Ramos (cell line): ENCODE data around the gene LDB2.

Source experiments
- in situ Hi-C: fragments of 300-500 bp; cut with MboI; formaldehyde crosslinking; loops from one replicate; pipeline ENCODE4 v1.14.3; 2022; ENCODE audit warnings: low sequenced_read_pairs; ENCODE audit not compliant: unreplicated experiment

Gene LDB2

DNA sequence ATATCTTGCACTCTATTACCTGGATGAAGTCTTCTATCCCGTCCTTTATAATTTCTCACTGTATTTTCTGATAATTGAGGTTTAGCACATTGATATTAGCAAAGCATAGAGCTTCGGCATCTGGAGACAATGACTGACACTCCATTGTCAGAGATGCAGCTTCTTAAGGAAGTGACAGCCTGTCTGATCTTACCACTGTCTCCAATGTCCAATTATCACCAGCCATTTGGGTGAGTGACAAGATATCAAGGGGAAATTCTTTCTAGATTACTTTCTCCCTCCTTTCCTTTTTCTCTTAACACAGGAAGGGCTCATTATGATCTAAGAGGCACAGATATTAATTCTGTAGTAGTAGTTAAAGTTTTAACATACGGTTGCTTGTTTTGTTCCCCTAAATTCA is 86.4 kb downstream of the LDB2 start:
- in situ Hi-C loops, result no loop called here

DNA sequence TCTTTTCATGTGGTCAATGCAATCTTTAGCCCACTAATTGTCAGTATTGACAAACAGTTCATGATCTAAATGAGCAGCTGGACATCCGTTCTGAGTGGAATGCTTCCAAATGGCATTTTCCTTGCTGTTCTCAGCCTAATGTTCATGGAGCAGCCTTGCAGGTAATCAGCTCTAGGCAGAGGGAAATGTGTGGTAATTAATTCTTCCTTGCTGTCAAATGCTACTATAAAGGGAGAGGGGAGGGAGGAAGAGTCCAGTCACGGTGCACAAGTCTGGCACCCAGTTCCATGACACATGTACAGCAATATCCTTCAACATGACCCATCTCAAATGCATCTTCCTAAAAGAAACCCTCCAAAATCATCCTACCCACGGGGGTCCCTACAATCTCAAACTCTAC is 88.5 kb downstream of the LDB2 start:
- in situ Hi-C loops, result no loop called here

DNA sequence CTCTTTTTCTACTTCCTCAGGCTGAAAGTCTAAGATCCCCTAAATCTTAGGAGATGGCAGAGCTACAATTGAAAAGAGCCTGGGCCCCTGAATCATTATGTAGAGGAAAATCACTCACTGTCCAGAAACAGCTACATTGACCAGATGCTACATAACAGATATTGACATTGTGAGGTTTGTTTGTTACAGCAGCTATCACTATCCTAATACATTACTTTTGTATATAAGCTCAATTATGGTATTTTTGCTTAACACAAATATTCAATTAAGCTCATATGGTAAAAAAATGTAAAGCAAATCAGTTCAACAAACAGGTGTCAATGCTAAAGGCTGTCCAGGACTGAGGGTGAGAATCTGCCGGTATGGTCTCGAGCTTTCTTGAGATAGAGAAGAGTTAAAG is 89.4 kb downstream of the LDB2 start:
- in situ Hi-C loops, result no loop called here

DNA sequence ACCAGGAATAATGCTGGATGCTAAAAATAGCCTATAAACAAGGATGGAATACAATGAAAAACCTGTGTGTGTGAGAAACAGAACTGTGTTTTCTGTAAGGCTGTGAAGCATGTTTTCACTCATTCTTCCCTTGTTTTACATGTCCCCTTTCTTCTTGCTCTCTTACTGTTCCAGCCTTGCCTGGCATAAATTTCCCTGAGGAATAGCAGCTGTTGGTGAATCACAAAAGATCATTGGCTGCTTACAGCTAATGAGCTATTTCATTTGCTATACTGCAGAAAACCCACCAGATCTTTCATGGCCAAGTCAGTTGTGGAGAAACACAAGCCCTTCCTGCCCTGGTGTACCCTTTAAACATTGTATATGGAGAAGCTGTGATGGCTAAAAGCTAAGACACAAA is 91.1 kb downstream of the LDB2 start:
- in situ Hi-C loops, result no loop called here

DNA sequence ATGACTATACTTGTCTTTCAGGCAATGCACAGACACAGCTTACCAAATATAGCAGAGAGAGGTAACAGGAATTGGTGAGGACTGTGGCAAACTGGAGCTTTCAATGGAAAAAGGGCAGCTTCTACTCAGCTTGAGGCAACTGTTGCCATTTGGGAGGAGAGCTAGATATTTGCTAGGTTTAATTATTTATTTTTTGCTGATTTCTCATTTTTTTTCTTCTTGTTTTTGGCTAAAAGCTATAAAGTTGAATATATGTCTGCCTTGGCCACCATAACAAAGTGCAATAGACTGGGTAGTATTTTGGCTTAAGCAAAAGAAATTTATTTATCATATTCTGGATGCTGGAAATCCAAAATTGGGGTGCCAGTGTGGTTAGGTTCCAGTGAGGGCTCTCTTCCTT is 93.9 kb downstream of the LDB2 start:
- in situ Hi-C loops, result no loop called here

DNA sequence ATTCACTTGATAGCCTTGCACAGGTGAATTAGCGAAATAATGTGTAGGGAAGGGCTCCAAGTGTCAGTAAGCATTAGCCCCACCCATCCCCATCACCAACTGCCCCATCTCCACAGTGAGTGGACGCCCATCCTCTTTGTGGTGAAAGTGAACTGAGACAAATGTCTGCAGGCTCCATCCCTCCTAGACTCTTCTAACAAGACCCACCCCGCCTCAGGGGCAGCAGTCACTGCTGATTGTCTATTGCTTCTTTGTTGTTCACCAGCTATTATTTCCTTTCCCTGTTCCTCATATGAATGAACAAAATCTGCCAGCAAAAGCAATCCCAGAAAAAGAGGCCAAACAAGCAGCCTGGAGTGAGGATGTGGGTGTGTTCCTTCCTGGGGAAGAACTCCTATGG is 96.4 kb downstream of the LDB2 start:
- in situ Hi-C loops, result no loop called here

DNA sequence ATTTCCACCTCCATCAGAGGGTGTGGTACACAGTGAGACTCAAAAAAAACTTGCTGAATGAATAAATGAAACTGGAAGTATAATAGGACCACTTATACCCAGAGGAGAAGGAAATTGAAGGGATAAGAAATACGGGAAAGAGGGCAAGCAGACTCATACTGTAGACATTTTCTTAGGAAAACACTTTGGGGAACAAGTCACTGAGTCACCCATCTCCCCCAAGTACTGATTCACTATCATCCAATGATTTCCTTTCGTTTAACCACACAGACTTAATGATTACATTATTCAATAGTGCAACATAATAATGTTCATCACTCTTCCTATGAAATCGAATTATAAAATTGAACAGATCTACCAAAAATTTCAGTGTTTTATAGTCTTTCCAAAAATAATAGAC is 97.1 kb downstream of the LDB2 start:
- in situ Hi-C loops, result no loop called here

DNA sequence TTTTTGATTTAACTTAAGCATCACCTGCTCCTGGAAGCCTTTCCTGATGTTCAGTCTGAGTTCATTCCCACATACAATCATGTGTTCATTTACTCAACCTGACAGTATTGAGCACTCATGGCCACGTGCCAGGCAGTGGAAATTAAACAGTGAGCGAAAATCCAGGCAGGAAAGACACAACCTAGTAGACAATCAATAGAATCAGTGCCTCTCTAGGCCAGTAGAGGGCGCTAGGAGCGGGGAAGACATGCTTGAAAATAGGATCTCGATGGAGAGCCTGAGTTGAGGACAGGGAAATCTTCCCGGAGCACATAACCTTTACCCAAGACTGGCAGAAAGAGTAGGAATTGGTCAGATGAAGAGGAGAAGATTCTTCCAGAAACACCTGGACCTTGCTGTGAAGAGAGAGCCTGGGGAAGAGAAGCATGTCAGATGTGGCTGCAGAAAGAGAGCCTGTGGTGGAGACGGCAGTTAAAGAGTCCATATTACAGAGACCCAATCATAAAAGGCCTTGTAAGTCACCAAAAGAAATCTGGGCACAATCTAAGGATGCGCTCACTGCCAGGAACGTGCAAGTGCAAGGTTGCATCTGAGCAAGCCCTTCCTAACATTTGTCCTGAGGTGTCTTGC is 103.5 kb downstream of the LDB2 start:
- in situ Hi-C loops, result loop anchor here (25.0 kb wide), 1 partner anchor 667 kb away; no protein-coding TSS in a partner anchor

DNA sequence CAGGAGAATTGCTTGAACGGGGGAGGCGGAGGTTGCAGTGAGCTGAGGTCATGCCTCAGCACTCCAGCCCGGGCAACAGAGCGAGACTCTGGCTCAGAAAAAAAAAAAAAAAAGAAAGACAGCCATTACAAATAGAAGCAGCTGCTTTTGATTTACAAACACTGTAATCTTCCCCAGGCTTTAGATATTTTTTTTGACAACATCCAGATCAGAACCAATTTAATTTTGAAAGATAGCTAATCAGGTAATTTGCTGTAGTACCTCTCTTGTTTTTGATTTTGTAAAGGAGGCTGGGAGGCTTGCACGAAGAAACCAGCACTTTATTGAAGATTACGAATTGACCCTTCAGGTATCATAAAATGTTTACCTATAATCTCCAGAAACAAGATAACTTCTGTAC is 107.0 kb downstream of the LDB2 start:
- in situ Hi-C loops, result loop anchor here (25.0 kb wide), 1 partner anchor 671 kb away; no protein-coding TSS in a partner anchor

DNA sequence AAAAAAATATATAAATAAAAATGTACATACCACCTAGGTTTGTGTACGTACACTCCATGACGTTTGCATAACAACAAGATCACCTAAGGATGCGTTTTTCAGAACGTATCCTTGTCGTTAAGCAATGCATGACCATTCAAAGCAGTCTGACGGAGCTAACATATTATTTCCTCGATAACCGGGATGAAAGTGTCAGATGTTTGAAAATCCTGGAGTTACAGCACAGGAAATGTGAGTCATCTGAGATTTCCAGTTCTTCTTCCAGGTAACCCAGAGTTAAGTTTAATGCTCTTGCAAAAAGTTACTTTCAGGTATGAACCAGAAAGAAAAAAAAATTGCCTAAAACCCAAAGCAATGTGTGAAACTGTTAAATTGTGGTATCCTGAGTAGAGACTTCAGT is 107.9 kb downstream of the LDB2 start:
- in situ Hi-C loops, result loop anchor here (25.0 kb wide), 1 partner anchor 672 kb away; no protein-coding TSS in a partner anchor

DNA sequence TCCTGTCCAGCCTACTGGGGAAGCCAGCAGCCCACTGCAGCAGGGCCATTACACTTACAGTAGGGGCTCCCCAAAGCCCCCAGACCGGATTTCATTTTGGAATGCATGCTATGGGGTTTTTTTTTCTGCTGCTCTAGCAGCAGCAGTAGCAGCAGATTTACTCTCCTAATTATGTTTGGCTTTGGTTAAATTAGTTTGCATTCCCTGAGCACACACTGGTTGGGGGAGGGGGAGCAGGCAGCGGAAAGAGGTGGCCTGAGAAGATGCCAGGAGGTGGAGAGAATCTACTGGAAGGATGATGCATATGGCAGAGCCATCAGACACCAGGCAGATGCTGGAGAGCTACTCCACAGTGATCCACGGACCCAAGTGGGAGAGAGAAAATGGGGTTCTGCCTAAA is 109.6 kb downstream of the LDB2 start:
- in situ Hi-C loops, result loop anchor here (25.0 kb wide), 1 partner anchor 673 kb away; no protein-coding TSS in a partner anchor

DNA sequence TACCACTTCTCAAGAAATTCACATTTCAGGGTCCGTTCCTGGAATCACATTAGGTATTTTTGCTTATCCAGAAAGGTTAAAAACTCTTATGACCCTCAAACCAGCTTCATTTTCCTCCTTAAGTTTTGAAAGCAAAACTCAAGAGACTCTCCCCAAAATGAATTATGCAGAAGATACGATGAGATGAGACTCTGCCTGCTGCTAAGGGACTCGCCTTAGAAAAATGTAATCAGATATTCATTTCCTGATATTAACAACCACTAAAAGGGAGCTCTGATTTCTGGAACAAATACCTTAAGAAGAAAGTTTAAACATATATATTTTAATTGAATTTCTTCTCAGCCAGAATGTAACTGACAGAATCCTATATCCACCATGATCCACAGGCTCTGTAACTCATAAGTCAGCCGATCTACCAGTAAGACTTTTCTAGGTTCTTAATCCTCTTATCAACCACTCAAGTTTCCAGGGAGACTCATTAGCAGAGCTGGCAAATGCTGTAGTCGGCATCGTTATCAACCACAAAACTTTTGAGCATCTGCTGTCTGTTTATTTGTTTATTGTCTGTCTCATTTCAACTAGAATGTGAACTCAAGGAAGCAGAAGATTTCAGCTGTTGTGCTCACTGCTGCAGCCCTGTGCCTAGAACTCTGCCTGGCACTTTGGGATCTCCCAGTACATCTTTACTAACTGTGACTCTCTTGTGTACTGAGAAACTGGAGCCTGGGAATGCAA is 112.5 kb downstream of the LDB2 start:
- in situ Hi-C loops, result loop anchor here (25.0 kb wide), 1 partner anchor 676 kb away; no protein-coding TSS in a partner anchor

DNA sequence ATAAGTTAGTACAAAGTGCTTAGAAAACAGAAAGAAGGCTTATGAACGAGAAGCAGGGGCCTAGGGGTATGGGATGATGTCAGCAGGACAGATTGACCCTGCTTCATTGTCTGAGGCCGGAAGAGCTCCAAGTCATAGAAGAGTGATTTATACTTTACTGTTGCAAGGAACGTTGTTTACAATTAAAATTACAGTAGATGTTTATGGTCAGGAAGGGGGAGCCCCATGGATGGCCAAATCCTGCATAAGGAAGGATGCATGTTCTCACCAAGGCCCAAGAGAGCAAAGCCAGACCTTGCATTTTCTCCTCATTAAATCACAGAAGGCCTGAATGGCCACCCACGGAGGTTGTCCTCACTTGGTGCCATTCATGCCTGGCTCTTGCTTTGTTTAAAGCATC is 115.3 kb downstream of the LDB2 start:
- in situ Hi-C loops, result loop anchor here (25.0 kb wide), 1 partner anchor 679 kb away; no protein-coding TSS in a partner anchor

DNA sequence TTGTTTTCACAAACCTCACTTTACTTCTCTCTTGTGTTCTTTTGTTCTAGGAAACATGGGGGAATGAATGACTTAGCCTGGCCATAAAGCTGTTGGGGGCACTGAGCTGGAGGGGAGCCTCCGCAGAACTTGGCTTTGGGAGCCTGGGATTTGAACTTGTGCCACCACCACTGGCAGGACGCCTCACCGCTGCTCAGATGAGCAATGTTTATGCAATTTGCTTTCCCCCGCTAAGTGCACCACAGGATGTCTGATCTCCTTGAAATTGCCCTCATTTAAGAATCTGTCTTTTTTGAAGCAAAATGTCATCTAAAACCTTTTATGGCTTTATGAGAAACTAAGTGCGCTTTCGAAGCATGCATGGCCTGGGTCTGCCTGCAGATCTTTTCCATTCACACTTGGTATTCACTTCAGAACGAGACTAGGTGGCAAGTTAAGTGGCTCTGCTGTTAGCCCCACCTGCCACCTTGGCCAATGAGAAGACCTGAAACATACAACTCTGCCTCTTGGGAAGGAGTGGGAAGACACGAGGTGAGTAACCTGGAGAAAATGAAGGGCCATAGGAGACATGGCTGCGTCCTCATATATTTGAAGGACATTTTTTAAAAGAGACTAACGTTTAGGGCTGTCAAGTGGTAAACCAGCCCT is 119.3 kb downstream of the LDB2 start:
- in situ Hi-C loops, result loop anchor here (25.0 kb wide), 1 partner anchor 683 kb away; no protein-coding TSS in a partner anchor

DNA sequence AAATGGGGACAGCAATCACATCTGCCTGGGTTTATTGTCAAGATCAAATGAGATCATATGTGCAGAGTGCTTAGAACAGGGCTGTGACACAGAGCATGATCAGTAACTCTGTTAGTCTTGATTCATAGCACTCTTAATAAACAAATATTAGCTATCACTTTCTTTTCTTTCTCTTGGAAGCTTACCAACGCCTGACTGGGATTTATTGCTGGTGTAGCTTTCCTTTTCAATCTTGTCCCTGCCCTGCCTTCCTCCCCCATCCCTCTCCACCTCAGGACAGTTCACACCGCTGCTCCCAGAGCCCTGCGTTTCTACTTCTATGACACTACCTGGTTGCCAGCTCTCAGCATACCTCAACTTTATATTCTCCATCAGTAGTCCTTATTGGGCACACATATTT is 120.7 kb downstream of the LDB2 start:
- in situ Hi-C loops, result loop anchor here (25.0 kb wide), 1 partner anchor 685 kb away; no protein-coding TSS in a partner anchor

DNA sequence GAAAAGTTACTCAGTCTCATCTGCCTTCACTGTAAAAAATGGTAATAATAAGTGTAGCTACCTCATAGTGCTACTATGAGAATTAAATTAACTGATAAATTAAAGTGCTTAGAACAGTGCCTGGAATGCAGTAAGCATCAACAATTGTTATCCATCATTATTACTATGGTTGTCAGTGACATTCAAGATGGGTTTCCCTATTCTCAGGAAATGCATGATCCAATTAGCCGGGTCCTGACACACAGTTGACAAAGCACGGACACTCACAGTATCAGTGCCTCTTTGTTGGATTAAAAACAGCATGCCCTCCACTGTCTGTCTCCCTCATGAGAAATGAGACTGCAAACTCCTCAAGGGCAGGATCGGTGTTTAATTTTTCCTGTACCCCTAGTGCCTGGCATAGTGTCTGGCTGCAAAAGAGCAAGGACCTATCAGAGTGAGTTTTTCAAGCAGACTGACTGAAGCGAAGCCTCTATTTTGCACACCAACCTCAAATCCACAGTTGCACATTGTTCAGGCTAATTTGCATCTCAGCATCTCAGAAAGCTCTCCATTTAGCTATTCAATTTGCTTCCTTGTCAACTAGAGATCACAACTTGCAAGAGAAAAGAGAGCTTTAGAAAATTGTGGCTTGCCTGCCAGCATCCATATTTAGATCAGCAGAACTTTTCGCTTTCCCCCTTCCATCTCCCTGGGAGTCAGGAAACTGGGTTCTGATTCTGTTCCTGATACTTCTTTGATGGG is 122.9 kb downstream of the LDB2 start:
- in situ Hi-C loops, result loop anchor here (25.0 kb wide), 1 partner anchor 687 kb away; no protein-coding TSS in a partner anchor

DNA sequence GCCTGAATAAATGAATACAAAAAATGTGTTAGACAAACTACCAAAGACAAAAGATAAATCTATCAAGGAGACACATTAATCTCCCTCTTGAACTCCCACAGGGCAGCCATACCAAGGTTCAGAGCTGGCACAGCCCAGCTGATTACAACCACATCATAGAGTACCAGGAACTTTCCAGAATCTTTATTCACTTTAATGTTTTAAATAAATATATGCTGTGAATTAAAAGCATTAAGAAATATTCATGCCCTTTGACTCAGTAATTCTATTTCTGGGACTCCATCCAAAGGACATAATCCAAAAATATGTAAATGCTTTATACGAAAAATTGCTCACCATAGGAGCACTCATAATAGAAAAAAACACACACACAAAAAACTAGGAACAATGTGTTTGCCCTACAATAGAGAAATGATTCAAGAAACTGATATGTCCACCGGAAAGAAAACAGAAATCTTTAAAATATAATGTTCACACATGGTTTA is 126.0 kb downstream of the LDB2 start:
- in situ Hi-C loops, result no loop called here

DNA sequence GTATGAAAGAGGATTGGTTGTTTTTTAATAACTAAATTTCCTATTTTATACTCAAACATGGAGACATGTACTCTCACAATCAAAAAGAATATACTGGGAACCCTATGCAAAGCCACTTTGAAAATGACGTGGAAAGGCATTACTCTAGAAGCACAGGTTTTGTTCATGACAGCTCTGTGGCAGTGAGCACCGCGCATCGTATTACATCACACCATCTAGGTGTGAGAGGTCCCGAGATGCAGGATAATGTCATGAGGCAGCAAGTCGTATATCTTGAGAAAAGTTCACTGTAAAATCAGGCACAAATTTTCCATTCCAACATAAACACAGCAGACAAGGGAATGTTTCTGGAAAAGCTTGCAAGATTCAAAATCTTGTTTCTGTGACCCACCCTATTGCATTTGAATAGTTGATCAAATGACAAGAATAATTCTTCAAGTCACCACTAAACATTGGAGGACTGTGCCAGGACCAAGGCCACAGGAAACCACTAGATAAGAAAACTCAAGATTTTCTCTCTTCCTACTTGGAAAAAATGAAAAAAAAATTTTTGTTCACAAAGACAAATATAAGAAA is 127.6 kb downstream of the LDB2 start:
- in situ Hi-C loops, result no loop called here

DNA sequence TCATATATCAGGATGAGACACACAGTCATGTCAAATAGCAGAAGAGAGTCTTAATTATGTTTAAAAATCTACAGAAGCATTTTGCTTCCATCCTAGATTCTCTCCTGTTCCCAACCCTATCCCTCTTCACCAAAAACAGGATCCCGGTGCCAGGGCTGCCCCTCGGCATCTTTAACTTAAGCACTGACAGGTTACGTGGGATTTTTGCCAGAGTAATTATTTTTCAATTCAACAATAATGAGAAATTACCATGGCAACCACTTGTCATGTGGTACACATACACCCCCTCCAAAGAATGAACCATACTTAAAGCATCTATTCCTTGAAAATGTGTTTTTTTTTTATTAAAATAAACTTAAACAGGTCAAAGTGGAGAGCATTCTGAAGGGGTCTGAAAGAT is 130.6 kb downstream of the LDB2 start:
- in situ Hi-C loops, result no loop called here

DNA sequence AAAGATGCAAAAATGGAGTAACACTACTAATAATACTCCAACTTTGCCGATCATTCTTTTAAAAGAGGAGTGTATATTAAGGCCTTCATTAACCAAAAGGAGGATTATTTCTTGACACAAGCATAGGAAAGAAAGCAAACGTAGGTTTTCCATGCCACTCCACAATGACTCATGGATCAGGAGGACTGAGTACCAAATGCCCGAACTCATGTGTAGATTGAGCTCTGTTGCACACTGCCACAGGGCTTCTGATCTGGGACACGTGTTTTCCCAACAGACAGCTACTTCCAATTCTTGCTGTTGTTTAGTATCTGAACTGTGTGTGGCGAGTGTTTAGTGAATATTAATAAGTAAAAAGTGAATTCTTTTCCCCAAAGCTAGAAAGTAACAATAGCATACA is 131.2 kb downstream of the LDB2 start:
- in situ Hi-C loops, result no loop called here
